ENCODE results near the gene TSC22D1. TPM values are rescaled to one million over a fixed set of nuclear protein-coding genes. Genes with fewer than 3 reads are reported as not detected.
"Not testable (repeated sequence)": the region's sequence is repeated elsewhere in the genome, so short reads cannot be mapped to it uniquely, and the experiment has no call there.

Gene TSC22D1
- total RNA-seq, 1 experiment from 2014 or later = 87.4 TPM

DNA sequence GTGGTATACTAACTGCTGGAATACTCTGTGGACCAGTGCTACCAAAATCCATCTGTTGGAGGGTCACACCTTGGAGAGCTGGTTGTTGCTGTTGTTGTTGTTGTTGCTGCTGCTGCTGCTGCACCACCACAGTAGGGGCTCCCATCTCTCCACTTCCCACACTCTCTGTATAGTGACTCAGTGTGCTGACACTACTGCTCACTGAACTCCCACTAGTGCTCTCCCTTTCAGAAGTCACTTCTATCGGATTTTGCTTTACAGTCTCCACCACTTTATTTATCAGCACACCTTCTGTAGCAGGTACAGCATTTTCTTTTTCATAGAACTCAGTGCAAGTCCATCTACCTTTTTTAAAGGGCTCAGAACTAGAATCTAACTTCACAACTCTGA is 1.7 kb downstream of the TSC22D1 start:
- no peak for DNase-seq (ENCODE audit: low spot score)
- in situ Hi-C loops (cut with HindIII; ENCODE audit: low sequenced_read_pairs) = no loop called here

GRCh38 chr13:44573790-44574465 is 2.2 kb downstream of the TSC22D1 start:
- in situ Hi-C loops (cut with HindIII; ENCODE audit: low sequenced_read_pairs) = no loop called here
- DNase-seq (ENCODE audit: low spot score) = peak; percentile 66

DNA sequence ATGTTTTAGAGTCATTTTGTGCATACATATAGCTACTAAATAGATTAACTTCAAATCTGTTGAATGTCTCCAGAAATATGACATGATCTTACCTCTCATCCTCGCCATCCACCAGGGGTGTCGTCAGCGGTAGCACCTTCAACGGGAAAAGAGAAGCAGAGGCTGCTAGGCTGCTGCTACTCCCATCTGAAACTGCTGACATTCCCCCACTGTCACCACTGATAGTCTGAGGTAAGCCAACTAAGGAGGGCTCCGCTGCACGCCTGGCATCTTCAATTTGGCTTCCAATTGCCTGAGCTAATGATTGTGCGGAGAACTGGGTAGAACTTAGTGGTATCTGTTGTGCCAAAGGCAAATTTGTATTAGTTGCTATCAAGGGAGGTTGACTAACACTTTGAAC is 3.1 kb downstream of the TSC22D1 start:
- in situ Hi-C loops (cut with HindIII; ENCODE audit: low sequenced_read_pairs) = no loop called here
- DNase-seq (ENCODE audit: low spot score) = peak; percentile 63

GRCh38 chr13:44566601-44567000 is 9.5 kb downstream of the TSC22D1 start:
- DNase-seq (ENCODE audit: low spot score) = no peak
- in situ Hi-C loops (cut with HindIII; ENCODE audit: low sequenced_read_pairs) = no loop called here

DNA sequence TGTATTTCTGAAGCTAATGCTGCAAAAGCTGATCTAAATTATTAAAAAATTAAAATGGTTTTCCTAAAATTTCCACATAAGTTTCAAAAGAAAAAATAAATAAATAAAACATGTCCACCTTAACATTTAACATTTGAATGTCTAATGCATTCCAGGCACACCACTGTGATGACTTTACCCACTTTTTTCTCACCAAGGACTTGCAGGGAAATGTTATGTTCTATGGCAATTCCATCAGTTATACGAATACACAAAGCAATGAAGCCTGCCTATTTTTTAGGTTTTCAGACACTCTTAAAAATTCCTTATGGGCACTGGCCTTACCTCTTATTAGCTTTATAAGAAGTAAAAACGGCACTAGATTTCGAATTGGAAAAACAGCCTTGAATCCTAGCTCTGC is 10.2 kb downstream of the TSC22D1 start:
- in situ Hi-C loops (cut with HindIII; ENCODE audit: low sequenced_read_pairs) = no loop called here
- DNase-seq (ENCODE audit: low spot score) = no peak

DNA sequence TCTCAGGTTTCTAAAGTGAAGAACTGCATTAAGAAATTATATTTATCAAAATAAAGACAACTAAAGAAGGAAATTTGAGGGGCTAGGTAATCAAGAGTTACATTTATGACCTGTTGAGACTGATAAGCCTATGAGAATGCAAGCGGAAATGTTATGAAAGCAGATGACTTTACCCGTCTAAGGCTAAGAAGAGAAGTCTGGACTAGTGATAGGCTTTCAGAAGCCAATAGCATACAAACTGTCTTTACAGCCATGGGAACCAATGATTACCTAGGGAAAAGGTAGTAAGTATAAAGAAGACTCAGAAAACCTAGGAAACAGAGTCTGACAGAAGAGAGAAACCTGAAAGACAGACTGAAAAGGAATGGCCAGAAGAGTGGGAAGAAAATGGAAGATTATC is 11.2 kb downstream of the TSC22D1 start:
- in situ Hi-C loops (cut with HindIII; ENCODE audit: low sequenced_read_pairs) = no loop called here
- DNase-seq (ENCODE audit: low spot score) = no peak

DNA sequence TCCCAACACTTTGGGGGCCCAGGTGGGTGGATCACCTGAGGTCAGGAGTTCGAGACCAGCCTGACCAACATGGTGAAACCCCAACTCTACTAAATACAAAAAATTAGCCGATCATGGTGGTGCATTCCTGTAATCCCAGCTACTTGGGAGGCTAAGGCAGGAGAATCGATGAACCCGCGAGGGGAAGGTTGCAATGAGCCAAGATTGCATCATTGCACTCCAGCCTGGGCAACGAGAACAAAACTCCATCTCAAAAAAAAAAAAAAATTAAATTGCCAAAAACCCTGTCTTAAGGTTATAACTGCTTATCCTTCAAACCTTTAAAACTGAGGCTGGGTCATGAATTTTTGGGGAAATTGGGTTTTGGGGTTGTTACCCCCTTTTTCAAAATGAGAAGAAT is 13.3 kb downstream of the TSC22D1 start:
- in situ Hi-C loops (cut with HindIII; ENCODE audit: low sequenced_read_pairs); DNase-seq (ENCODE audit: low spot score): not testable (repeated sequence)

DNA sequence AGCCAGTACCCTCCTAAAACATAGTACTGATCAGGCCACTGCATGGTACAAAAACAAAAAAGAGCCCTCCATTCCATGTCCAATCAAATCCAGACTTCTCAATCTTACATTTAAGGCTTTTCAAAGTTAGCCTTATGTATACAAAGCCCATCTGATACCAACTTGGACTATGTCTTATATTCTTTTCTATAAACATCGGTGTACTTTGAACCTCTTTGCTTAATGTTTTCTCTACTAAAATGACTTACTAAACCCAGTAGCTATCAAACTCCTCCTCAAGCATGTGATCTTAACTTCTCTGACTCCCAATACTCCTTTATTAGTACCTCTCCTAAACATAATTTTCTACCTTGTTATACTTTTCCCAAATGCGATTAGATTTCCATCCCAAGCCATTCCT is 14.8 kb downstream of the TSC22D1 start:
- in situ Hi-C loops (cut with HindIII; ENCODE audit: low sequenced_read_pairs) = no loop called here
- no peak for DNase-seq (ENCODE audit: low spot score)

DNA sequence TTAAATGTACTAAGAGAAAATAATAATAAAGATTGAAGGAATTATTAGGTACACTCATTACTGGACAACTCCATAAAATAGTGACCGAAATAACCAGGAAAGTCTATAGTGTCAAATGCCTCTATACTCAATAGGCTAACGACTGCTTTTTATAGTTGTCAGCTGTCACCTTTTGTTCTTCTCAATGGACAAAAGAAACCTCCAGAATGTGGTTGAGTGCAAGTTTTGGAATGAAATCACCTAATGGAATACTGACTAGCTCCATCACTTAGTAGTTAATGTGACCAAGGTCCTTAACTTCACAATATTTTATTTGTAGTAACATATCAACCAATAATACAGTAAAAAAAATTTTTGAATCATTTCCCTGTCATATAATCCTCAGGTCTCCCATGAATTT is 18.1 kb downstream of the TSC22D1 start:
- in situ Hi-C loops (cut with HindIII; ENCODE audit: low sequenced_read_pairs) = no loop called here
- DNase-seq (ENCODE audit: low spot score) = no peak

DNA sequence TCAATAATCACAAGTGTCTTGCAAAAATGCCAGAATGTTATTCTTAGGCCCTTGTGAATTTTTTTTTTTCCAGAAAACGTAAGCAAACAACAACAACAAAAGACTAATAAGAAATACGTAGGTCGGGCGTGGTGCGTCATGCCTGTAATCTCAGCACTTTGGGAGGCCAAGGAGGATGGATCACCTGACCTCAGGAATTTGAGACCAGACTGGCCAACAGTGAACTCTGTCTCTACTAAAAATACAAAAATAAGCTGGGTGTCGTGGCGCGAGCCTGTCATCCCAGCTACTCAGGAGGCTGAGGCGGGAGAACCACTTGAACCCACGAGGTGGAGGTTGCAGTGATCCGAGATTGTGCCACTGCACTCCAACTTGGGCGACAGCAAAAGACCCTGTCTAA is 20.9 kb downstream of the TSC22D1 start:
- no peak for DNase-seq (ENCODE audit: low spot score)

GRCh38 chr13:44549476-44549875 is 26.7 kb downstream of the TSC22D1 start:
- DNase-seq (ENCODE audit: low spot score) = no peak
- in situ Hi-C loops (cut with HindIII; ENCODE audit: low sequenced_read_pairs) = no loop called here

More for the DNA sequence above, 20.9 kb downstream of the TSC22D1 start:
- in situ Hi-C loops (cut with HindIII; ENCODE audit: low sequenced_read_pairs) = no loop called here

GRCh38 chr13:44546164-44546563 is 30.0 kb downstream of the TSC22D1 start:
- no peak for DNase-seq (ENCODE audit: low spot score)
- in situ Hi-C loops (cut with HindIII; ENCODE audit: low sequenced_read_pairs) = no loop called here

- no peak for DNase-seq (ENCODE audit: low spot score)
- in situ Hi-C loops (cut with HindIII; ENCODE audit: low sequenced_read_pairs) = no loop called here
These were observed 32.8 kb downstream of the TSC22D1 start for GRCh38 chr13:44543369-44543768.

- in situ Hi-C loops (cut with HindIII; ENCODE audit: low sequenced_read_pairs) = no loop called here
- DNase-seq (ENCODE audit: low spot score) = no peak
These were observed 33.8 kb downstream of the TSC22D1 start for GRCh38 chr13:44542361-44542760.

- no peak for DNase-seq (ENCODE audit: low spot score)
- in situ Hi-C loops (cut with HindIII; ENCODE audit: low sequenced_read_pairs) = no loop called here
These were observed 34.5 kb downstream of the TSC22D1 start for GRCh38 chr13:44541601-44542000.

DNA sequence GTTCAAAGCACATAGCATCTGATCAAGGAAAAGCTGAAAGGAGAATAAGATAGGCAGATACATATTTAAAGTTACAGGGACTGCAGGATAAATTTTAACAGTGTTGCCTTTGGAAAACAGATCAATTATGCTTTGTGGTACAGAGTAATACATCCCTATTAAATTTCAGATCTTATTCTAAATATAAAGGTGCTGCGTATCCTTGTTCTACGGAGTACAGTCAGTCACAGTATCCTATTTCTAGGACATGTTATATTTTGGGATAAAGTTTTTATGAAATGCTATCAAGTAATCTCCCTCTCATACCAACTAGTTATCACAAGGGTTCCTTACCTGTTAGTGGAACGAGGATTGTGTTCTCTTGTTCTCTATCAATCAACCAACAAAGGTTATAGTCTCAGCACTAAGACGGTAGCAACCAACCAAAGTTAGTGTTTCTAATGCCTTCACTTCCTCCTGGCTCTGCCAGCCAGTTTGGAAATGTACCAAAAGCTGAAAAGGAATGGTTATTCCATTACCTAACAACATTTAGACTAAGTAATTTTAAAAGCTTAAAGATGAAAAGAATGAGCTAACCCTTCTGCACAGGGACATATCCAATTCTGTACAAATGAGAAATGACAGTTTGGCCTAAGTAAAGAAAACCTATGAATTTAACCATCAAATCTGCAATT is 35.2 kb downstream of the TSC22D1 start:
- in situ Hi-C loops (cut with HindIII; ENCODE audit: low sequenced_read_pairs) = no loop called here
- peak; percentile 25 for DNase-seq (ENCODE audit: low spot score)

DNA sequence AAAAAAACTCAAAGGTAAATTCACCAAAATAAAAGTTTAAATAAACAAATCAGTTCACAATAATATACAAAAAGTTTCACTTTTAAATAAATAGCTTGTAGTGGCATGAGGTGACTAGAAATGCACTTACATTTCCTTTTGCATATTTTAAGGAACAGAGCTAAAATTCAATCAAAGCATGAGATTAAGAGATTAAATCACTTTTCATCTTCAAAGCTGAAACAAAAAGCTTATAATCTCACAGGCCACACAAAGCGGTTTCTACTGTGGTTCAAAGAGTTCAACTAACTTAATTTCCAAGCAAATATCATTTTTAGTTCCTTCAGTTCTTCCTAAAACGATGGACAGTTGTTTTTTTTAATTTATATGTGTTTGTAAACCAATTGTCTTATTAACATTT is 38.9 kb downstream of the TSC22D1 start:
- no peak for DNase-seq (ENCODE audit: low spot score)
- in situ Hi-C loops (cut with HindIII; ENCODE audit: low sequenced_read_pairs) = no loop called here

- in situ Hi-C loops (cut with HindIII; ENCODE audit: low sequenced_read_pairs) = no loop called here
- DNase-seq (ENCODE audit: low spot score) = peak; percentile 18
These were observed 52.7 kb downstream of the TSC22D1 start for GRCh38 chr13:44523146-44524015.

- in situ Hi-C loops (cut with HindIII; ENCODE audit: low sequenced_read_pairs) = no loop called here
- DNase-seq (ENCODE audit: low spot score) = no peak
These were observed 56.5 kb downstream of the TSC22D1 start for GRCh38 chr13:44519642-44520041.

- no peak for DNase-seq (ENCODE audit: low spot score)
- in situ Hi-C loops (cut with HindIII; ENCODE audit: low sequenced_read_pairs) = no loop called here
These were observed 59.4 kb downstream of the TSC22D1 start for GRCh38 chr13:44516771-44517170.

All from G401 (cell line).